ENCODE results near the gene CCL22.

- TF ChIP-seq CTCF (IDR thresholded peaks at IDR 0.05), result peak; percentile 38
- no peak for TF ChIP-seq EZH2 (IDR thresholded peaks at IDR 0.05)
- no peak for TF ChIP-seq EZH2phosphoT487 (IDR thresholded peaks at IDR 0.05)
These were observed 14.0 kb downstream of the CCL22 start, which contains the start of gene CX3CL1 for GRCh38 chr16:57372372-57373116.

Data from neural progenitor cell (in vitro differentiated cells).